C4-2B (cell line): ENCODE measurements around the gene PPFIBP1.

Experiments used
- CTCF ChIP-seq: fragments of 450-650 bp; conservative IDR thresholded peaks from 2 replicates; pipeline ENCODE4 v1.5.1; 2017; ENCODE audit warnings: mild to moderate bottlenecking
- ZFX ChIP-seq: fragments of 450-650 bp; IDR thresholded peaks from 2 replicates; pipeline ENCODE4 v1.6.1; 2017

GRCh38 chr12:27689558-27690180 is 165.7 kb downstream of the PPFIBP1 start:
- no peak for TF ChIP-seq CTCF
- TF ChIP-seq ZFX: no peak
